Measurements from ENCODE around the gene TMEM61.

Gene TMEM61

DNA sequence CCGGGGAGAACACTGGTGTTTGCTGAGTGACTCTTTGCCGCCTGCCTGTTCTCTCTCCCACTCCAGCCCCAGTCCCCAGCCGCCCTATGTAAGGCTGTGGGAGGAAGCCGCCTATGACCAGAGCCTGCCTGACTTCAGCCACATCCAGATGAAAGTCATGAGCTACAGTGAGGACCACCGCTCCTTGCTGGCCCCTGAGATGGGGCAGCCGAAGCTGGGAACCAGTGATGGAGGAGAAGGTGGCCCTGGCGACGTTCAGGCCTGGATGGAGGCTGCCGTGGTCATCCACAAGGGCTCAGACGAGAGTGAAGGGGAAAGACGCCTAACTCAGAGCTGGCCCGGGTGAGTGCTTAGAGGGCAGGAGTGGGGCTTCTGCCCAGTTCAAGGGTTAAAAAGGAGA is 26.5 kb downstream of the TMEM61 start:
- no peaks in the 10 kb centered on the region for H3K4me1 ChIP-seq (ENCODE audit: low read depth, poor library complexity, severe bottlenecking)
- no peak overlapping the region for H3K27ac ChIP-seq
- no peak overlapping the region for H3K4me2 ChIP-seq
- no peak overlapping the region for H3K9ac ChIP-seq
- H2AFZ ChIP-seq (ENCODE audit: low read depth) = no peak overlapping the region
- H3K79me2 ChIP-seq (ENCODE audit: insufficient read depth, low read depth) = no peaks in the 10 kb centered on the region
- no peaks in the 10 kb centered on the region for H3K36me3 ChIP-seq (ENCODE audit: insufficient read depth)
- no peaks in the 10 kb centered on the region for H4K20me1 ChIP-seq (ENCODE audit: insufficient read depth)
- no peaks in the 10 kb centered on the region for H3K27me3 ChIP-seq (ENCODE audit: insufficient read depth, low read depth)
- TF ChIP-seq, protein P1, sequence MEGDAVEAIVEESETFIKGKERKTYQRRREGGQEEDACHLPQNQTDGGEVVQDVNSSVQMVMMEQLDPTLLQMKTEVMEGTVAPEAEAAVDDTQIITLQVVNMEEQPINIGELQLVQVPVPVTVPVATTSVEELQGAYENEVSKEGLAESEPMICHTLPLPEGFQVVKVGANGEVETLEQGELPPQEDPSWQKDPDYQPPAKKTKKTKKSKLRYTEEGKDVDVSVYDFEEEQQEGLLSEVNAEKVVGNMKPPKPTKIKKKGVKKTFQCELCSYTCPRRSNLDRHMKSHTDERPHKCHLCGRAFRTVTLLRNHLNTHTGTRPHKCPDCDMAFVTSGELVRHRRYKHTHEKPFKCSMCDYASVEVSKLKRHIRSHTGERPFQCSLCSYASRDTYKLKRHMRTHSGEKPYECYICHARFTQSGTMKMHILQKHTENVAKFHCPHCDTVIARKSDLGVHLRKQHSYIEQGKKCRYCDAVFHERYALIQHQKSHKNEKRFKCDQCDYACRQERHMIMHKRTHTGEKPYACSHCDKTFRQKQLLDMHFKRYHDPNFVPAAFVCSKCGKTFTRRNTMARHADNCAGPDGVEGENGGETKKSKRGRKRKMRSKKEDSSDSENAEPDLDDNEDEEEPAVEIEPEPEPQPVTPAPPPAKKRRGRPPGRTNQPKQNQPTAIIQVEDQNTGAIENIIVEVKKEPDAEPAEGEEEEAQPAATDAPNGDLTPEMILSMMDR (conservative IDR thresholded peaks at IDR 0.05; ENCODE audit: low read depth, low read length) = no peak
- H3K4me3 ChIP-seq (IDR thresholded peaks at IDR 0.05; ENCODE audit: insufficient read depth, low read depth, low read length) = no peak overlapping the region

DNA sequence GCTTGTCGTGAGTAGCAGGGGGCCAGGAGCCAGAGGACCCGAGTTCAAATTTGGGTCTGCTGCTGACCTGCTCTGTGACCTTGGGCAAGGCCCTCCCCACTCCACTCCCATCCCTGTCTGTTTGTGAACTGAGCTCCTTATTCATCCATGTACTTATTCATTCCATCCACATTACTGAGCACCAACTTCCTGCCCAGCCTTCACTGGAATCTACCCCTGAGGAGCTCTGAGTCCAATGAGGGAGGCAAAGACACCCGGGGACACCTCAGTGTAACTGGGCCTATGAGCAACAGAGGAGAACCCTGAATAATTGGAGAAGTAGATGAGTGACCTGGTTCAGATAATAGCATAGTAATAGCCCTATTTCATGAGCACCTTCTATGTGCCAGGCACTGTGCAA is 27.2 kb downstream of the TMEM61 start:
- Histone ChIP-seq H2AFZ (ENCODE audit: low read depth) (no peak overlapping the region), H3K36me3 (ENCODE audit: insufficient read depth) (no peaks in the 10 kb centered on the region), H3K4me1 (ENCODE audit: low read depth, poor library complexity, severe bottlenecking) (no peaks in the 10 kb centered on the region), H3K79me2 (ENCODE audit: insufficient read depth, low read depth) (no peaks in the 10 kb centered on the region), H4K20me1 (ENCODE audit: insufficient read depth) (no peaks in the 10 kb centered on the region), H3K4me2 (no peak overlapping the region), H3K27me3 (ENCODE audit: insufficient read depth, low read depth) (no peaks in the 10 kb centered on the region), H3K9ac (no peak overlapping the region), H3K27ac (no peak overlapping the region), H3K4me3 (IDR thresholded peaks at IDR 0.05; ENCODE audit: insufficient read depth, low read depth, low read length) (no peak overlapping the region)
- TF ChIP-seq, protein P1 (conservative IDR thresholded peaks at IDR 0.05; ENCODE audit: low read depth, low read length) = no peak

DNA sequence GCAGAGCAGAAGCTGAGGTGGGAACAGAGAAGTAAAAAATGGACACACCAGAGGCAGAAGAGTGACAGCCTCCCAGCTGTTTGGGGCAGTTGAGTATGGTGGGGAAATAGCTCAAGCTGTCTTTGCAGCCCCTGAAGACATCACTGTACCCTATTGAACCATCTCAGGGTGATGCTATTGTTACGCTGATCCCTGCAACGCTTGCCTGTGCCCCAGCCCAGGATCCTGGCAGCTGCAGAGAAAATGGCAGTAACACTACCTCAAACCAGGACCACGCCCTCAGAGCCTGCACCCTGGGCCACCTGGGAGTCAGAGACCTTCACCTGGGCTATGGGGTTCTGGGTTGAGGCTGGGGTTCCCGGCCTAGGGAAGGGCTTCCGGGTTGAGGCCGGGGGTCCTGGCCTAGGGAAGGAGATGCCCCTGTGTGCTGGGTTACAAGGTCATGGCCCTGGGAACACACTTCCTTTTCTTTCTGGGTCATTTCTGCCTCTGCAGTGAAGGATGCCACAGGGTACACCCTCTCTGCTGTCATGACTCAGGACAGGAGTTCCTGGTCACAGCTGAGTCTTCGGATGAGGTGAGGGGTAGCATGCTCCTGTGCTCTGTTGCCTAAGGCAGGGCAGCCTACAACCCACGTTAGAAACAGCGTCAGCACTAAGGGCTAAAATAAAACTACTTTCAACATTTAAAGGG is 29.9 kb downstream of the TMEM61 start:
- Histone ChIP-seq H3K36me3 (ENCODE audit: insufficient read depth) (no peaks in the 10 kb centered on the region), H2AFZ (ENCODE audit: low read depth) (no peak overlapping the region), H3K27ac (no peak overlapping the region), H4K20me1 (ENCODE audit: insufficient read depth) (no peaks in the 10 kb centered on the region), H3K27me3 (ENCODE audit: insufficient read depth, low read depth) (no peaks in the 10 kb centered on the region), H3K4me1 (ENCODE audit: low read depth, poor library complexity, severe bottlenecking) (no peaks in the 10 kb centered on the region), H3K79me2 (ENCODE audit: insufficient read depth, low read depth) (no peaks in the 10 kb centered on the region), H3K4me2 (no peak overlapping the region), H3K4me3 (IDR thresholded peaks at IDR 0.05; ENCODE audit: insufficient read depth, low read depth, low read length) (no peak overlapping the region), H3K9ac (no peak overlapping the region)
- TF ChIP-seq, protein P1 (conservative IDR thresholded peaks at IDR 0.05; ENCODE audit: low read depth, low read length) = no peak

DNA sequence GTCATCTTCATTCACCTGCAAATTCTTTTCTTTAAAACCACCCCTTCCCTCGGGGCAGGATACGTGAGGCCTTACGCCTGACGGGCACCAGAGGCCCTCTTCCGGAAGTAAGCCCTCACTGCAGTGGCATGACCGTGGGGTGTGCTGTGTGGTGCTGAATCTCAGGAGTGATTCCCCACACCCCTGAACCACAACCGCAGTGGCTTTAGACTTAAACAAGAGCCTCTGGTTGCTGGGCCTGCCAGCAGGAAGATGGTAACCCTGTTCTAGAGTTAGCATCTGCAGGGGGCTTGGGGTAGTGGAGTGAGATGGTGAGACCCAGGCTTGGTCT is 30.4 kb downstream of the TMEM61 start:
- H3K79me2 ChIP-seq (ENCODE audit: insufficient read depth, low read depth) = no peaks in the 10 kb centered on the region
- H3K36me3 ChIP-seq (ENCODE audit: insufficient read depth) = no peaks in the 10 kb centered on the region
- no peaks in the 10 kb centered on the region for H4K20me1 ChIP-seq (ENCODE audit: insufficient read depth)
- no peak overlapping the region for H2AFZ ChIP-seq (ENCODE audit: low read depth)
- TF ChIP-seq, protein P1 (conservative IDR thresholded peaks at IDR 0.05; ENCODE audit: low read depth, low read length) = no peak
- no peak overlapping the region for H3K27ac ChIP-seq
- H3K9ac ChIP-seq = no peak overlapping the region
- no peaks in the 10 kb centered on the region for H3K27me3 ChIP-seq (ENCODE audit: insufficient read depth, low read depth)
- H3K4me1 ChIP-seq (ENCODE audit: low read depth, poor library complexity, severe bottlenecking) = no peaks in the 10 kb centered on the region
- H3K4me3 ChIP-seq (IDR thresholded peaks at IDR 0.05; ENCODE audit: insufficient read depth, low read depth, low read length) = no peak overlapping the region
- no peak overlapping the region for H3K4me2 ChIP-seq
